GM23338 (cell line): ENCODE data around the gene OR56A4. TPM values are rescaled to one million over a fixed set of nuclear protein-coding genes. Genes with fewer than 3 reads are reported as not detected.

Experiments
- ATAC-seq: fragments of 200-7000 bp; cut with Tn5 transposase; 3 replicates; pipeline ENCODE4 v1.9.1; 2020
- DNase-seq: peaks from one replicate; pipeline ENCODE4 v3.0.0-alpha.2; 2015; ENCODE audit warnings: low spot score
- H2AFZ ChIP-seq: fragments of 200-600 bp; sonication (generic); 2 replicates; pipeline ENCODE4 v1.8.0; 2016; ENCODE audit warnings: antibody characterized with exemption, mild to moderate bottlenecking, moderate library complexity
- H3F3A ChIP-seq: fragments of 200-600 bp; sonication (generic); replicated peaks from 2 replicates; pipeline ENCODE4 v1.8.0; 2017; ENCODE audit warnings: antibody characterized with exemption, mixed run types, low read depth
- H3K27ac ChIP-seq: fragments of 200-600 bp; sonication (generic); 2 replicates; pipeline ENCODE4 v1.6.1; 2016; ENCODE audit warnings: low read depth
- H3K27me3 ChIP-seq: fragments of 200-600 bp; sonication (generic); 2 replicates; pipeline ENCODE4 v1.8.0; 2016; ENCODE audit warnings: mild to moderate bottlenecking, mixed run types, moderate library complexity; ENCODE audit not compliant: insufficient read depth
- H3K36me3 ChIP-seq: fragments of 200-600 bp; sonication (generic); 2 replicates; pipeline ENCODE4 v1.8.0; 2016; ENCODE audit warnings: mild to moderate bottlenecking; ENCODE audit not compliant: insufficient read depth
- H3K4me1 ChIP-seq: fragments of 200-600 bp; sonication (generic); 2 replicates; pipeline ENCODE4 v1.8.0; 2016; ENCODE audit warnings: mild to moderate bottlenecking, moderate library complexity; ENCODE audit not compliant: insufficient read depth
- H3K4me2 ChIP-seq: fragments of 200-600 bp; sonication (generic); 2 replicates; pipeline ENCODE4 v1.7.1; 2017; ENCODE audit warnings: mixed run types
- H3K4me3 ChIP-seq: fragments of 200-600 bp; sonication (generic); 2 replicates; pipeline ENCODE4 v1.6.1; 2016; ENCODE audit warnings: mixed run types
- H3K79me2 ChIP-seq: fragments of 200-600 bp; sonication (generic); replicated peaks from 2 replicates; pipeline ENCODE4 v1.8.0; 2017; ENCODE audit warnings: mild to moderate bottlenecking; ENCODE audit not compliant: insufficient read depth
- H3K9me2 ChIP-seq: fragments of 200-600 bp; sonication (generic); 2 replicates; pipeline ENCODE4 v1.8.0; 2017; ENCODE audit not compliant: insufficient read depth
- H4K20me1 ChIP-seq: fragments of 200-600 bp; sonication (generic); replicated peaks from 2 replicates; pipeline ENCODE4 v1.8.0; 2017; ENCODE audit warnings: mild to moderate bottlenecking; ENCODE audit not compliant: insufficient read depth
- H3K27ac Mint-ChIP-seq: 2 replicates; pipeline ENCODE4 v1.8.0; 2020; ENCODE audit warnings: inconsistent platforms, mild to moderate bottlenecking, moderate library complexity, mixed read lengths
- H3K27me3 Mint-ChIP-seq: 3 replicates; pipeline ENCODE4 v1.8.0; 2022; ENCODE audit warnings: low read depth, mild to moderate bottlenecking, moderate library complexity, mixed read lengths, inconsistent platforms; ENCODE audit not compliant: insufficient read depth, poor library complexity
- H3K36me3 Mint-ChIP-seq: 3 replicates; pipeline ENCODE4 v1.8.0; 2021; ENCODE audit warnings: low read depth, mild to moderate bottlenecking, inconsistent platforms, moderate library complexity, mixed read lengths
- H3K4me1 Mint-ChIP-seq: 3 replicates; pipeline ENCODE4 v1.8.0; 2020; ENCODE audit warnings: mild to moderate bottlenecking, inconsistent platforms, mixed read lengths
- H3K4me3 Mint-ChIP-seq: 3 replicates; pipeline ENCODE4 v1.8.0; 2021; ENCODE audit warnings: moderate library complexity, mild to moderate bottlenecking, inconsistent platforms, mixed read lengths
- H3K9me3 Mint-ChIP-seq: 3 replicates; pipeline ENCODE4 v1.8.0; 2020; ENCODE audit warnings: moderate library complexity, mild to moderate bottlenecking, inconsistent platforms, mixed read lengths
- CREB1 ChIP-seq: fragments of 250-450 bp; sonication (Bioruptor Pico); IDR thresholded peaks from 2 replicates; pipeline ENCODE4 v1.5.0; 2020; ENCODE audit warnings: low read depth, mild to moderate bottlenecking, moderate library complexity
- CTCF ChIP-seq, 2 experiments: fragments of 200-600 bp in 1 of 2; sonication (generic) in 1 of 2; conservative IDR thresholded peaks; 2 replicates each; pipeline versions ENCODE4 v1.5.1 to v1.6.1; 2016 to 2017; ENCODE audit warnings: antibody characterized with exemption in 2 of 2, low read depth in 2 of 2, mild to moderate bottlenecking in 2 of 2, moderate library complexity in 1 of 2
- EZH2 ChIP-seq: fragments of 200-600 bp; sonication (generic); IDR thresholded peaks from one replicate; pipeline ENCODE4 v1.8.0; 2017; ENCODE audit warnings: antibody characterized with exemption, mild to moderate bottlenecking, low read depth; ENCODE audit not compliant: unreplicated experiment
- EZH2phosphoT487 ChIP-seq: fragments of 200-600 bp; sonication (generic); IDR thresholded peaks from one replicate; pipeline ENCODE4 v1.8.1; 2018; ENCODE audit warnings: antibody characterized with exemption; ENCODE audit not compliant: unreplicated experiment
- NANOG ChIP-seq: IDR thresholded peaks from 2 replicates; pipeline ENCODE4 v1.6.1; 2016; ENCODE audit warnings: antibody characterized with exemption, borderline replicate concordance
- STAT1 ChIP-seq: IDR thresholded peaks from one replicate; pipeline ENCODE4 v1.6.1; 2016; ENCODE audit warnings: antibody characterized with exemption; ENCODE audit not compliant: unreplicated experiment
- ZNF114 ChIP-seq: fragments of 250-450 bp; sonication (Bioruptor Pico); IDR thresholded peaks from 2 replicates; pipeline ENCODE4 v1.5.0; 2020; ENCODE audit warnings: mild to moderate bottlenecking, moderate library complexity
- ZNF331 ChIP-seq: fragments of 250-450 bp; sonication (Bioruptor Pico); IDR thresholded peaks from 2 replicates; pipeline ENCODE4 v1.5.0; 2020; ENCODE audit warnings: low read depth, mild to moderate bottlenecking, moderate library complexity
- ZNF462 ChIP-seq: fragments of 250-450 bp; sonication (Bioruptor Pico); IDR thresholded peaks from 2 replicates; pipeline ENCODE4 v1.5.0; 2020; ENCODE audit warnings: mild to moderate bottlenecking, moderate library complexity
- polyA plus RNA-seq: library from polyadenylated mRNA; unstranded; fragments of >200 nt; fragmentation: Nextera tagmentation; extraction: Ambion mirVana; gene quantifications from 2 replicates; pipeline ENCODE4 v1.2.1, GENCODE V29; 2016
- total RNA-seq: library from RNA; depleted of rRNA; stranded (reverse); fragments of >200 nt; shearing (Covaris generic); gene quantifications from 2 replicates; pipeline ENCODE4 v1.2.3, GENCODE V29; 2014
- TF ChIP-seq, protein P1 (sequence below): IDR thresholded peaks from 2 replicates; pipeline ENCODE4 v1.6.1; 2016; ENCODE audit warnings: antibody characterized with exemption

OR56A4 gene
- total and polyA plus RNA-seq, 2 experiments from 2014 or later = 0.10 to 0.23 TPM

DNA sequence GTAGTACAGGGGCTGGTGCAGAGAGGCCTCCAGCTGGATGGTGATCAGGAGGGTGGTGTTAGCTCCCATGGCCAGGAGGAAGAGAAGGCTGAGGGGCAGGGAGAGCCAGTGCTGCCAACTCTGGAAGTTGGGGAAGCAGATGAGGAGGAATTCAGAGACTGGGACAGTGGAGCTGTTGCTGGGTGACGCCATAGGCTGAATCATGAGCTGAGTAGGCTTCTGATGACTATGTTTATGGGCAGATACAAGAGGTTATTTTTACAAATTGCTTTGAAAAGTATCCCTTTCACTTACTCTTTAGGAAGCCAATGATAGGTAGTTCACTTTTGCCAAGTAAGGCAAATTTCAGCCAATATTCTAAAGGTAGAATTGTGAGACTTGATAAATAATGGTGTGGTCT lies 20.8 kb upstream of the OR56A4 start (continued):
- TF ChIP-seq ZNF462 (CRISPR knock-in tag) = no peak

- H3K27me3 ChIP-seq = peaks cover 11% of the 10 kb centered on the region; the same call in 1 of the 2 replicates
- Mint-ChIP-seq H3K27ac (no peak overlapping the region), H3K4me3 (no peak overlapping the region), H3K9me3 (no peaks in the 10 kb centered on the region), H3K27me3 (peaks cover 2% of the 10 kb centered on the region), H3K36me3 (no peaks in the 10 kb centered on the region), H3K4me1 (no peaks in the 10 kb centered on the region; the same call in 2 of the 3 replicates)
- H3K36me3 ChIP-seq = no peaks in the 10 kb centered on the region
- ATAC-seq (no peak), DNase-seq (no peak)
- H3K9me2 ChIP-seq = no peaks in the 10 kb centered on the region
- no peak overlapping the region for H3K4me3 ChIP-seq
- no peaks in the 10 kb centered on the region for H3F3A ChIP-seq
- no peaks in the 10 kb centered on the region for H4K20me1 ChIP-seq
- no peak overlapping the region for H3K4me2 ChIP-seq
- H3K79me2 ChIP-seq = no peaks in the 10 kb centered on the region
- no peaks in the 10 kb centered on the region for H3K4me1 ChIP-seq
- H2AFZ ChIP-seq = no peak overlapping the region
- no peak overlapping the region for H3K27ac ChIP-seq
- TF ChIP-seq ZNF114 (CRISPR knock-in tag) (no peak), CREB1 (CRISPR knock-in tag) (no peak), STAT1 (no peak), EZH2 (no peak), CTCF (conservative IDR thresholded peaks at IDR 0.05; ENCODE audit: low read depth in 2 of 2) (no peak), NANOG (no peak), ZNF331 (no peak), EZH2phosphoT487 (no peak)
- TF ChIP-seq, protein P1, sequence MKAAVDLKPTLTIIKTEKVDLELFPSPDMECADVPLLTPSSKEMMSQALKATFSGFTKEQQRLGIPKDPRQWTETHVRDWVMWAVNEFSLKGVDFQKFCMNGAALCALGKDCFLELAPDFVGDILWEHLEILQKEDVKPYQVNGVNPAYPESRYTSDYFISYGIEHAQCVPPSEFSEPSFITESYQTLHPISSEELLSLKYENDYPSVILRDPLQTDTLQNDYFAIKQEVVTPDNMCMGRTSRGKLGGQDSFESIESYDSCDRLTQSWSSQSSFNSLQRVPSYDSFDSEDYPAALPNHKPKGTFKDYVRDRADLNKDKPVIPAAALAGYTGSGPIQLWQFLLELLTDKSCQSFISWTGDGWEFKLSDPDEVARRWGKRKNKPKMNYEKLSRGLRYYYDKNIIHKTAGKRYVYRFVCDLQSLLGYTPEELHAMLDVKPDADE = no peak
Measured at GRCh38 chr11:6025056-6025455, 18.3 kb upstream of the OR56A4 start.
